ENCODE measurements around the gene POLK.

Gene POLK

GRCh38 chr5:75639535-75640311 is 128.0 kb downstream of the POLK start:
- Histone ChIP-seq H3K9me3 (ENCODE audit: control insufficient read depth in 2 of 2, low read length in 2 of 2) (peaks cover 0 to 5% of the 10 kb centered on the region in 2 donors), H3K9ac (ENCODE audit: low read length in 2 of 2) (no peak overlapping the region), H3K36me3 (ENCODE audit: control insufficient read depth in 2 of 2, insufficient read depth in 2 of 2, low read length in 2 of 2) (no peaks in the 10 kb centered on the region), H3K27me3 (ENCODE audit: control insufficient read depth in 1 of 2, insufficient read depth in 2 of 2, low read length in 2 of 2) (no peaks in the 10 kb centered on the region), H3K4me3 (ENCODE audit: low read length in 2 of 2) (no peak overlapping the region), H3K4me1 (ENCODE audit: control insufficient read depth, insufficient read depth, low read length) (no peaks in the 10 kb centered on the region), H3K27ac (ENCODE audit: low read length) (no peak overlapping the region)

GRCh38 chr5:75640395-75640794 is 128.7 kb downstream of the POLK start:
- H3K9ac ChIP-seq (ENCODE audit: low read length in 2 of 2) = no peak overlapping the region
- no peaks in the 10 kb centered on the region for H3K4me1 ChIP-seq (ENCODE audit: control insufficient read depth, insufficient read depth, low read length)
- no peaks in the 10 kb centered on the region for H3K27me3 ChIP-seq (ENCODE audit: control insufficient read depth in 1 of 2, insufficient read depth in 2 of 2, low read length in 2 of 2)
- H3K36me3 ChIP-seq (ENCODE audit: control insufficient read depth in 2 of 2, insufficient read depth in 2 of 2, low read length in 2 of 2) = no peaks in the 10 kb centered on the region
- peaks cover 0 to 5% of the 10 kb centered on the region in 2 donors for H3K9me3 ChIP-seq (ENCODE audit: control insufficient read depth in 2 of 2, low read length in 2 of 2)
- H3K27ac ChIP-seq (ENCODE audit: low read length) = no peak overlapping the region
- no peak overlapping the region for H3K4me3 ChIP-seq (ENCODE audit: low read length in 2 of 2)

GRCh38 chr5:75640826-75641225 is 129.1 kb downstream of the POLK start:
- H3K27ac ChIP-seq (ENCODE audit: low read length) = no peak overlapping the region

GRCh38 chr5:75648712-75649111 is 137.0 kb downstream of the POLK start:
- Histone ChIP-seq H3K9me3 (ENCODE audit: control insufficient read depth in 2 of 2, low read length in 2 of 2) (no peaks in the 10 kb centered on the region), H3K36me3 (ENCODE audit: control insufficient read depth in 2 of 2, insufficient read depth in 2 of 2, low read length in 2 of 2) (no peaks in the 10 kb centered on the region), H3K9ac (ENCODE audit: low read length in 2 of 2) (no peak overlapping the region), H3K4me3 (ENCODE audit: low read length in 2 of 2) (no peak overlapping the region), H3K27me3 (ENCODE audit: control insufficient read depth in 1 of 2, insufficient read depth in 2 of 2, low read length in 2 of 2) (no peaks in the 10 kb centered on the region), H3K4me1 (ENCODE audit: control insufficient read depth, insufficient read depth, low read length) (no peaks in the 10 kb centered on the region), H3K27ac (ENCODE audit: low read length) (no peak overlapping the region)

More at GRCh38 chr5:75640826-75641225, 129.1 kb downstream of the POLK start:
- H3K4me1 ChIP-seq (ENCODE audit: control insufficient read depth, insufficient read depth, low read length) = no peaks in the 10 kb centered on the region
- peaks cover 0 to 5% of the 10 kb centered on the region in 2 donors for H3K9me3 ChIP-seq (ENCODE audit: control insufficient read depth in 2 of 2, low read length in 2 of 2)
- no peak overlapping the region for H3K4me3 ChIP-seq (ENCODE audit: low read length in 2 of 2)
- no peaks in the 10 kb centered on the region for H3K27me3 ChIP-seq (ENCODE audit: control insufficient read depth in 1 of 2, insufficient read depth in 2 of 2, low read length in 2 of 2)
- H3K36me3 ChIP-seq (ENCODE audit: control insufficient read depth in 2 of 2, insufficient read depth in 2 of 2, low read length in 2 of 2) = no peaks in the 10 kb centered on the region
- H3K9ac ChIP-seq (ENCODE audit: low read length in 2 of 2) = no peak overlapping the region
